K562 (cell line): ENCODE data around the gene ZNF774. TPM values are rescaled to one million over a fixed set of nuclear protein-coding genes. Genes with fewer than 3 reads are reported as not detected.

ENCODE experiments used
- ATAC-seq: fragments of 200-7000 bp; cut with Tn5 transposase; 3 replicates; pipeline ENCODE4 v1.9.1; 2020; ENCODE audit warnings: moderate library complexity
- BruUV-seq: library from RNA; stranded (reverse); fragments of 400-500 nt; replicated peaks from 2 replicates; lab custom pipeline; 2021; lab: Mats Ljungman, UMichigan
- CTCF ChIA-PET: fragments of 300-600 bp; formaldehyde crosslinking; extraction: SDS; loops from one replicate; lab custom pipeline; 2021; ENCODE audit warnings: low intra/inter-chr PET ratio; lab: Yijun Ruan, JAX
- POLR2A ChIA-PET: fragments of 300-600, 350-650 bp; sonication (Branson Sonifier 250); formaldehyde crosslinking; extraction: SDS; loops from one replicate; lab custom pipeline; 2021; ENCODE audit warnings: antibody characterized with exemption, inconsistent platforms; lab: Yijun Ruan, JAX
- DNase-seq, 4 experiments: peaks; one replicate each; pipeline versions ENCODE4 v3.0.0 to v3.0.0-alpha.2; 2011 to 2018; ENCODE audit warnings: low spot score in 3 of 4, mixed read lengths in 3 of 4; ENCODE audit errors: extremely low read depth in 1 of 4
- FAIRE-seq: peaks from 2 replicates; lab custom pipeline; 2011; peaks lifted over from hg19 to GRCh38; lab: Jason Lieb, UNC
- H2AFZ ChIP-seq: 2 replicates; pipeline ENCODE4 v1.6.0; 2011; ENCODE audit warnings: low read depth, low read length, control low read depth, inconsistent platforms
- H3K27ac ChIP-seq: fragments of 200-600 bp; 3 replicates; pipeline ENCODE4 v1.8.0; 2011; ENCODE audit warnings: low read depth, mild to moderate bottlenecking, control low read depth, inconsistent platforms, low read length, moderate library complexity, mixed read lengths; ENCODE audit errors: extremely low read depth
- H3K27me3 ChIP-seq, 2 experiments: fragments of 300-600 bp in 1 of 2; 2 replicates in 1 of 2; 3 replicates in 1 of 2; pipeline versions ENCODE4 v1.6.0 to v1.8.0; 2011; ENCODE audit warnings: inconsistent platforms in 2 of 2, low read length in 2 of 2, mild to moderate bottlenecking in 1 of 2, mixed read lengths in 1 of 2, moderate library complexity in 1 of 2; ENCODE audit not compliant: control insufficient read depth in 2 of 2, insufficient read depth in 2 of 2
- H3K36me3 ChIP-seq: fragments of 300-600 bp; 3 replicates; pipeline ENCODE4 v1.8.0; 2011; ENCODE audit warnings: mild to moderate bottlenecking, low read length, inconsistent platforms; ENCODE audit not compliant: control insufficient read depth, insufficient read depth
- H3K4me1 ChIP-seq, 2 experiments: fragments of 200-600 bp in 1 of 2; replicated peaks in 1 of 2; 2 replicates in 1 of 2; 3 replicates in 1 of 2; pipeline versions ENCODE4 v1.5.1 to v1.8.0; 2011; ENCODE audit warnings: inconsistent platforms in 2 of 2, low read length in 2 of 2, mild to moderate bottlenecking in 1 of 2, mixed read lengths in 1 of 2, moderate library complexity in 1 of 2; ENCODE audit not compliant: control insufficient read depth in 2 of 2, insufficient read depth in 2 of 2
- H3K4me2 ChIP-seq: 2 replicates; pipeline ENCODE4 v1.6.1; 2011; ENCODE audit warnings: low read length, control low read depth, inconsistent platforms, mixed read lengths; ENCODE audit not compliant: insufficient read depth
- H3K4me3 ChIP-seq: fragments of 200-600 bp; sonication (generic), shearing (Covaris generic); 2 replicates; pipeline ENCODE4 v1.5.1; 2016; ENCODE audit warnings: control low read depth, inconsistent platforms
- H3K79me2 ChIP-seq: fragments of 200-600 bp; 3 replicates; pipeline ENCODE4 v1.8.0; 2011; ENCODE audit warnings: low read length, inconsistent platforms; ENCODE audit not compliant: control insufficient read depth, insufficient read depth
- H3K9ac ChIP-seq, 2 experiments: 2 replicates each; pipeline versions ENCODE4 v1.6.0 to v1.6.1; 2011; ENCODE audit warnings: low read depth in 2 of 2, low read length in 2 of 2, control low read depth in 1 of 2, inconsistent platforms in 1 of 2, mild to moderate bottlenecking in 1 of 2, mixed read lengths in 1 of 2; ENCODE audit not compliant: insufficient read depth in 1 of 2
- H3K9me1 ChIP-seq: one replicate; pipeline ENCODE4 v1.6.0; 2011; ENCODE audit warnings: inconsistent platforms, mild to moderate bottlenecking, low read length, moderate library complexity; ENCODE audit not compliant: control insufficient read depth, insufficient read depth
- H3K9me3 ChIP-seq: replicated peaks from 2 replicates; pipeline ENCODE4 v1.5.1; 2011; ENCODE audit warnings: low read depth, low read length, inconsistent platforms; ENCODE audit not compliant: control insufficient read depth, insufficient read depth
- H4K20me1 ChIP-seq: replicated peaks from 2 replicates; pipeline ENCODE4 v1.6.1; 2011; ENCODE audit warnings: low read length, inconsistent platforms, mixed read lengths; ENCODE audit not compliant: control insufficient read depth, insufficient read depth
- SPI1 ChIP-seq: IDR thresholded peaks from 2 replicates; pipeline ENCODE4 v1.6.1; 2011; ENCODE audit warnings: low read depth, low read length, control low read depth, borderline replicate concordance
- SRSF3 ChIP-seq: fragments of 200-400 bp; formaldehyde crosslinking; IDR thresholded peaks from 2 replicates; pipeline ENCODE4 v1.6.1; 2016; ENCODE audit warnings: mild to moderate bottlenecking, low read length, moderate library complexity; ENCODE audit not compliant: insufficient read depth
- YBX1 ChIP-seq: fragments of 450-650 bp; IDR thresholded peaks from 2 replicates; pipeline ENCODE4 v1.7.1; 2016; ENCODE audit warnings: mild to moderate bottlenecking
- ZBTB26 ChIP-seq: fragments of 450-650 bp; formaldehyde crosslinking; IDR thresholded peaks from 2 replicates; pipeline ENCODE4 v1.4.0; 2022; ENCODE audit warnings: missing genetic modification characterization
- ZNF24 ChIP-seq: fragments of 450-650 bp; IDR thresholded peaks from 2 replicates; pipeline ENCODE4 v1.6.1; 2016
- ZNF398 ChIP-seq: fragments of 250-450 bp; sonication (Bioruptor Pico); IDR thresholded peaks from 2 replicates; pipeline ENCODE4 v1.8.0; 2021; ENCODE audit warnings: moderate library complexity, mild to moderate bottlenecking, inconsistent platforms
- ZNF583 ChIP-seq: fragments of 250-450 bp; sonication (Bioruptor Pico); IDR thresholded peaks from 2 replicates; pipeline ENCODE4 v1.4.0; 2020
- WGBS: fragments of 100-300 bp; shearing (Covaris generic); methylation state at CpG from one replicate; pipeline ENCODE4 v1.1.6; 2016; ENCODE audit warnings: low coverage, mixed read lengths; ENCODE audit not compliant: insufficient coverage; ENCODE audit errors: missing lambda C conversion rate; 5-methylcytosine and 5-hydroxymethylcytosine counted together
- in situ Hi-C: fragments of 300-500 bp; cut with MboI; formaldehyde crosslinking; loops from 4 replicates; pipeline ENCODE4 v1.15.0; 2018; ENCODE audit warnings: inconsistent platforms, mixed read lengths
- intact Hi-C: fragments of 100-400 bp; cut with micrococcal nuclease; formaldehyde crosslinking; loops from 2 replicates; pipeline ENCODE4 v1.14.2; 2022
- polyA plus RNA-seq, 8 experiments: library from polyadenylated mRNA; depleted of rRNA in 4 of 8; stranded (reverse) in 5 of 8; unstranded in 3 of 8; fragments of >200 nt; fragmentation: Nextera tagmentation in 2 of 8; fragmentation: Illumina TruSeq in 1 of 8; extraction: Ambion mirVana in 2 of 8; extraction: Trizol in 1 of 8; gene quantifications; 2 replicates each; pipeline versions ENCODE4 v1.2.1 to v1.2.3, GENCODE V29; 2011 to 2014; ENCODE audit warnings: inconsistent platforms in 1 of 8, missing spikeins in 1 of 8
- total RNA-seq, 7 experiments: library from RNA; depleted of rRNA in 6 of 7; stranded (reverse); fragments of >200 nt in 6 of 7; fragmentation: Illumina TruSeq in 2 of 7; extraction: Trizol in 2 of 7; gene quantifications; 2 replicates each; pipeline versions ENCODE4 v1.2.1 to v1.2.3, GENCODE V29; 2011 to 2021; ENCODE audit warnings: low replicate concordance in 1 of 7

ZNF774 gene
- total and polyA plus RNA-seq, 9 of the 15 experiments (the other 6 are each of a cell fraction or from before 2014, with no cell fraction given): 0.32 to 2.0 (median 1.2) TPM

- H3K4me3 ChIP-seq: no peak overlapping the region
- CTCF ChIA-PET: no interaction called here
- no peaks in the 10 kb centered on the region for H3K79me2 ChIP-seq
- FAIRE-seq (no peak), ATAC-seq (no peak), DNase-seq (no peak)
- H3K27ac ChIP-seq: no peak overlapping the region
- H3K27me3 ChIP-seq: no peaks in the 10 kb centered on the region
- 21% methylated on average over 4 of the region's 4 CpGs for WGBS
- BruUV-seq: no TSS peak
- no peaks in the 10 kb centered on the region for H3K9me3 ChIP-seq
- no peak overlapping the region for H3K4me2 ChIP-seq
- peaks cover 4 to 6% of the 10 kb centered on the region in 2 experiments; a peak in 3 of 5 replicates for H3K4me1 ChIP-seq
- H3K36me3 ChIP-seq: no peaks in the 10 kb centered on the region
- intact Hi-C loops: loop anchor here (10.0 kb wide), 1 partner anchor 559 kb away; the partner anchor contains the start of gene FES
- H4K20me1 ChIP-seq: no peaks in the 10 kb centered on the region
- in situ Hi-C loops: loop anchor here (10.0 kb wide), 1 partner anchor 279 kb away; no protein-coding TSS in a partner anchor
- H2AFZ ChIP-seq: peak overlapping the region; percentile 40; the same call in 1 of the 2 replicates
- POLR2A ChIA-PET: interaction anchor here (0.6 to 1.4 kb wide), 3 partner anchors 26 to 67 kb away, joined by 3 read pairs; partner anchors contain the start of gene ZNF774
- no peaks in the 10 kb centered on the region for H3K9me1 ChIP-seq
- no peak overlapping the region for H3K9ac ChIP-seq
- TF ChIP-seq ZNF583 (CRISPR knock-in tag) (no peak), ZNF24 (no peak), YBX1 (no peak), SPI1 (no peak), SRSF3 (no peak), ZBTB26 (CRISPR knock-in tag) (no peak), ZNF398 (no peak)
Measured at GRCh38 chr15:90325726-90326125, 26.4 kb upstream of the ZNF774 start.
